NCI-H2227 (cell line): ENCODE results near the gene CCDC167.
A peak's percentile ranks its signal among the peaks of the same experiment; 100 is the strongest.

Experiments used
- DNase-seq: peaks from one replicate; lab custom pipeline; 2025; ENCODE audit not compliant: unreplicated experiment; lab: John Stamatoyannopoulos, UW

The CCDC167 gene

DNA sequence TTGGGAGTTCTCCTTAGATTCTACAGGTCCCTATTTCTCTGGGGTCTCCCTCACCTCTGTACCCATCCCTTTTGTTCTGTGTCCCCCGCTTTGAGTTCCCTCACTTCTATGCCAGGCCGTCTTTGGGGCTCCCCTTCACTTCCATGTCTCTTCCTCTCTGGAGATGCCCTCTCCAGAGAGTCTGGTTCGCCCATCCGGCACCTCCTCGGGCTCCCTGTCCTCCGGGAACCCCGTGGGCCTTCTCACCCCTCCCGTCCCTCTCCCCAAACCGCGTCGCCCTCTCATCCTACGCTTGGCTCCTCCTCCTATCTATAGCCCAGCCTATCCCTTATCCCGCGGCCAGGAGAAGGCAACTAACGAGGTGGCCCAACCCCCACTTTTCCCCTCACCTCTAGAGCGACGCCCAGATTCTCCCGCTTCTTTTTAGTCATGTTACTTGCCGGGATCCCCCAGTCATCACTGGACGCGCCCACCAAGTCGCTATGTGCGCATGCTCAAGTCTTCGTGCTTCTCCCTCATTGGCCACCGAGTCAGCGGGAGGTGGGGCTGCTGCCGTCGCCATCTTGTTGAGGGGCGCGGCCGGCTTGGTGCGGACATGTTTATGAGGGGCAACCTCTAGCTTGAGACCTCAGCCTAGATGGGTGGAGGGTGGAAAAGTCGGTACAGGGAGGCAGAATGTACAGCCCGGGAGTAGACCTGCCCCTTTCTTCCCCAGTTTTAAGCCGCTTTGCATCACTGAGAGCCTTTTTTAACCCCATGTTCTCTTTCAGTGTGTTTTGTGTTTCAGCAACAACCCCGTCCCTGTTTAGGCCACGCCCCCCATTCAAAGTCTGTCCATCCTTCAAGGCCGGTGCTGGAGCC is at the start of gene CCDC167:
CCDC167 (minus strand) TSS at position 461 of the 861 bp plus-strand sequence; CDS start at position 431, 30 bp downstream.
- DNase-seq: peak; percentile 100

DNA sequence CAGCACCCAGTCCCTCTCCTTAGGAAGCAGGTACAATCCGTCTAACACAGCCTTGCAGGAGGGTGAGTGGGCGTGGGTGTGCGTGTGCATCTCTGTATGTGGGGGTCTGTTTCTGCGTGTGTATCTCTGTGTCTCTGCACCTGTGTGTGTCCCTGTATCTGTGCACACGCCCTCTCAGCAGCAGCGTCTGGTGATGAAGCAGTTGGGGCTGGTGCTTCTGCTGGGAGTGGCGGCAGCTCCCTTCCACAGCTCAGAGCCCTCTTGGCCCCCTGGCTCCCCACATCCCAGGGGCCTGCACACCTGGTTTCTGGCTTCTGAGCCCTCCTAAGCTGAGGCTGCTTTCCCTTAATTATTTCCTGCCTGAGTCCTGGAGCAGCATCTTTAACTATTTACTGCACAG is 49.5 kb upstream of the CCDC167 start:
- no peak for DNase-seq

DNA sequence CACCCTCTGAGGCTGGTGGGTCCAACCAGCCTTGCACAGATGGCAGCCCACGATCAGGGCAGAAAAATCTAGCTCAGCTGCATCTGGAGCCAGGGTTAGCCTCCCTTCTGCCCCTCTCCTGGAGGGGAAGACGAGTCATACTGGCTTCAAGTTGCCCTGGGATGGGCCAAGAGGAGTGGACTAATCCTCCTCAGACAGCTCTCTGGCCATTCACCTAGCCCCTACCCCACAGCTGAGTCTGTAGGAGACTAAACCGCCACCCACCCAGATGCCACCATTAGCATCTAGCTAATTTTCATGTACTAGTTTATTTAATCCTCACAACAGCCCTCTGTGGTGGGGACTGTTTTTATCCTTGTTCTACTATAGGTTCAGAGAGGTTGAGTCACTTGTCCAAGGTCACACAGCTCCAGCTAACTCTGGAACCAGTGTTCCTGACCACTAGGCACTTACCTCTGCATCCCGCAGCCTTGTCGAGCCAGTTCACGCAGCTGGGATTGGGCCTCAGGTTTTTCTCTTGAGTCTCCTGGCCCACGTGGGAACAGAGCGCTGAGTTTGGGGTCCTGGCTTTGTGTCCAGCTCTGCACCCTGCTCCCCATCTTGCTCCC is 48.5 kb upstream of the CCDC167 start:
- no peak for DNase-seq

DNA sequence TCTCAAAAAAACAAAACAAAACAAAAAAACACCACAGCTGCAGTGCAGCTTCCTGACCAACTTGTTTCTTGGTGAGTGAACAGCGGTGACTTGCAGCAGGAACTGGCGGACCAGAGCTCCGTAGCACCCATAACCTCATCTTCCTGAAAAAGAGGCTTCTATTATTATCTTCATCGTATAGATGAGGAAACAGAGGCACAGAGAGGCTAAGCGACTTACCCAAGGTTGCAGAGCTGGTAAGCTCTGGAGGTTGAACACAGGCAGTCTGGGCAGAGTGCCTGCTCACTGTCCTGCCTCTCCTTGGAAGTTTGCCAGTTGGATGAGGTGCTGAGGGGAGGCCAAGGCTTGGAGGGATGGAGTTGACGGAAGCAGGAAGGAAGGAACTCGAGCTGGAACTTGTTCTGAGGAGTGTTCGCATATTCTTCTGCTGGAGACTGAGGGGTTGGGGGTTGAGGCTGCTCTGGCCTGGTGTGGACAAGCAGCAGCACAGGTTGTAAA is 47.9 kb upstream of the CCDC167 start:
- peak; percentile 23 for DNase-seq

DNA sequence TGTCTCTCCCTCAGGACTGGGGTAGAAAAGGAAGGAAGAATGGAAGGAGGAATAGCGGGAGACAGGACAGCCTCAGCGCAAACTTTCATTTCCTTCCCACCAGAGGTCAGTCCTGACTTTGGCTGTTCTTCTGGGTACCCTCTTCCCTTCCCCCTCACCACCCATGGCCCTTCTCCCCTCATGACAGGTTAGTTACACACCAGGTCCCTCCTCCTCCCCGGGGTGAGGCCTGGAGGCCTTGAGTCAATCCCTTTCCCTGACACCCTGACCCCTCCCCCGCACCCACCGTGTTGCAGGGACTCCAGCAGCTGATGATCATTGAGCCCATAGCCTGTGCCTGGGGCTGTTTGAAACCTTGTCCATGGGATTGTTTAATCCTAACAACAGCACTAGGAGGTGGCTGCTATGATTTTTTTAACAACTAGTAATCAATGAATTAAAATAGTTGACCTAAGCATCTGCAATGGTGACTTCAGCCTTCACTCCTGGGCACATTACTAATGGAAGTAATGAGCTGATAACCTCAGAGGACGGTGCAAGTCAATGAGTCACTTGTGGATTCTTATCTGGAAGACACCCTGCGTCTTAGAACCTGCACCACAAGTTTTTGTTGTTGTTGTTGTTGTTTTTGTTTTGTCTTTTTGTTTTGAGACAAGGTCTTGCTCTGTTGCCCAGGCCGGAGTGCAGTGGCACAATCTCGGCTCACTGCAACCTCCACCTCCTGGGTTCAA is 46.6 kb upstream of the CCDC167 start:
- no peak for DNase-seq

DNA sequence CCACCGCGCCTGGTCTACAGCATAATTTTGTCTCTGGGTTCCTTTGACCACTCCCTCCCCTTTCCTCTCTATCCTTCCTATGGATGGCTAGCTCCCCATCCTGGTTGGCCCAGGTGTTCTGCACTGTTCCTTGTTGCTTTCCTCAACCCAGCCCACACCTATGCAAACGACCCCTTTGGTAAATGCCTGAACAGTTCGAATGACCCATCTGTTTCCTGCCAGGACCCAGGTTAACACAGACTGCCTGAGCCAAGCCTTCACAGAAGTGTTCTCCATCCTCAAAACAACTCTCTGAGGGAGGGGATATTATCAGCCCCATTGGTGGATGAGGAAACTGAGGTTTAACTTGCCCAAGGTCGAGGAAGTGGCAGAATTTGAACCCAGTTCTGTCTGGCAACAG is 44.8 kb upstream of the CCDC167 start:
- no peak for DNase-seq

DNA sequence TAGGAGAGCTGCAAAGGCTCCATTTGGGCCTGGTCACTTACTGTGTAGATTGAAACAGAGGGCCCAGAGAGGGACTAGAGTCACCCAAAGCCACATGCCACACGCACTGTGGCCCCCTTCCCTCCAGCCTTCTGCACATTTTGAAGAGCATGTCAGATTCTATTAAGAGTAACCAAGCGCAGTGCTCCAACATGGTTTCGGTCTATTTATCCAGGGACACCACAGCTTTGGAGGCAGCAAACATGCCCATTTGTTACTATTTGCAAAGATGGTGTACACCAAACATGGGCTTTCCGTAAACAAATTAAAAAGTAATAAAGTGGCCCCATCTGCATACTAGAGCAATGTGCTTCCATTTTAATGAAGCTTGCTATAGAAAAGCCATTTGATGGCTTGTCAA is 43.7 kb upstream of the CCDC167 start:
- DNase-seq: no peak

DNA sequence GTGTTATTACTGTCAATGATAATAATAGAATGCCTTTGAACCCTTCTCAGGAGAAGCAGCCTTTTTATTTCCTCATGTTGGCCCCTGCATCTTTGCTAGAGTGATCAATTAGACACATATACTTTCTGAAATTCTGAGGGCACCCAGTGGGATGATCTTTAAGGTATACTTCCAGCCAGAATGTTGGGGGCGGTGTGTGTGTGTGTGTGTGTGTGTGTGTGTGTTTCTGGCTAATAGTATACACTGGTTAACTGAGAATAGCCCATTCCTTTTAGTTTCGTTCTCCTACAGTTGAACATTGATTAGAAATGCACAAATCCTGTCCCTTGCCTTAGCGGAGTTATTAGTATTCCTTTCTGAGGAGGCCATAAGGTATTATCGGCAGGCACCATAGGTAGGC is 41.7 kb upstream of the CCDC167 start:
- DNase-seq: no peak

DNA sequence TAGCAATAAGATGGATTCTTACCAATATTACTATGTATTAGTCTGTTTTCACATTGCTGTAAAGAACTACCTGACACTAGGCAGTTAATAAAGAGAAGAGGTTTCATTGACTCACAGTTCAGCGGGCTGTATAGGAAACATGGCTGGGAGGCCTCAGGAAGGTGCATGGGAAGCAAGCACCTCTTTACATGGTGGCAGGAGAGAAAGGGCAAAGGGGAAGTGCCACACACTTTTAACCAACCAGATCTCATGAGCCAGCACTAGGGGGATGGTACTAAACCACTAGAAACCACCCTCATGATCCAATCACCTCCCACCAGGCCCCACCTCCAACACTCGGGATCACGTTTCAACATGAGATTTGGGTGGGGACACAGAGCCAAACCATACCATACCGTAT is 40.7 kb upstream of the CCDC167 start:
- no peak for DNase-seq

DNA sequence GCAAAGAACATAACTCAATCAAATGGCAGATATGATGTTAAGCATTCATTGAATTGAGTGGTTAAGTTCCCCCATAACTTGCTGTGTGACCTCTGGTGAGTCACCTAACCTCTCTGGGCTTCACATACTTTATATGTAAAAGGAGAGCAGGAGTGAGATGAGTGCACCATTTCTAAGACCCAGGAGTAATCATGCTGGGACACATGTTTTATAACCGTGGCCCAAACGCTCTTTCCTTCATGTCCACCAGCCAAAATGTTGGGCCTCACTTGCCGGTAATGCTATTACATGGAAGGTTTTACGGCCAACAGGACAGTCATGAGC is 40.3 kb upstream of the CCDC167 start:
- no peak for DNase-seq

DNA sequence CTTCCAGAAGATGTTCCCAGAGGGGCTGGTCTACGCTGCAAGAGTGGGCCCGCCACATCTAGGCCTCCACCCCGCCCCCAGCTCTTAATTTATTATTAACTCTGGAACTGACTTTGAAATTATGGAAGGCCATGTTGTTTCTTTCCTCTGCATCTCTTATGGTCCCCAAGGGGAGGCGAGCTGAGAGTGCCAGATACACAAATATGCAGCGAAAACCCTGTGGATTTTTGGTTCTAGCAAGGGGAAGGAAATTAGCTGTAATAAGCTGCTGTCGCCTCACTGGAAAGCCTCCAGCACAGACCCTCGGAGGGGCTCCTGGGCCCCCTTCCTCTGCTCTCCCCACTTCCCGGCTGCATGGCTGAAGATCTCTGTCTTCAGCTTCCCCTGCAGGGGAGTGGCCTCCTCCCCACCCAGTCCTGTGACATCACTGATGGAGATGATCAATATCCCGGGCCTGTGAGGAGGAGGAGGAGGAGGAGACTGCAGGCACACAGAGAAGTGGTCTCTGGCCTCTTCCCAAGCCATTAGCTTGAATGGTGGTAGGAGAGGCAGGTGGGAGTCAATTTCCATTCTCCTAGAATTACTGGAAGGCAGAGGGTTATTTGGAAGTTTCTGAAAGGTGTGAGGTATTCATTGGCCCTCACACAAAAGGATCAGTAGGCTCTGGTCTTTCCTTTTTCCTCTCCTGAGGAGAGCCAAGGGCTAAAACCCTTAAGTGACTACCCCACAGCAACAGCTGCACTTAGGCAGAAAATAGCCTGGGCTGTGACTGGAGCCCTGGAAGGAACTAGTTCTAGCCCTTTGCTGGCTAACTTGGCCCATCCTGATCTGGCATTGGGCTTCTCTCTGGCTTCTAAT is 39.7 kb upstream of the CCDC167 start:
- DNase-seq: no peak

DNA sequence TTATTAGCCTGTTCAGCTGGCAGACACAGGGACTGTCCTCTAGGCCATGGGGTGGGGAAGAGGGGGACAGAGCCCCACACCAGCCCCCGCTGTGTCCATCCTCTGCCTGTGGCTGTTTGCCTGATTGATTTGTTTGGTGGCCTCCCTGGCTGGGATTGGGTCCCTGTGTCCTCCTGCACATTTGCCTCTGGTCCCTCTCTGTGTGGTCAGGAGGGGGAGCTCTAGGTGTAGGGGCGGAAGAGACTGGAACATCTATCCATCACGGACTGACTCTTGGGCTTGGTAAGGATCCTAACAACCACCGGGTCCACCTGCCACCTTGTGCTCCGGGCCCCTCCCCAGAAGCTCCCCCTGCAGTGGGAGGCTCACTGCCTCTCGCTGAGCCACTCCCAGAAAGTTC is 38.4 kb upstream of the CCDC167 start:
- DNase-seq: no peak

DNA sequence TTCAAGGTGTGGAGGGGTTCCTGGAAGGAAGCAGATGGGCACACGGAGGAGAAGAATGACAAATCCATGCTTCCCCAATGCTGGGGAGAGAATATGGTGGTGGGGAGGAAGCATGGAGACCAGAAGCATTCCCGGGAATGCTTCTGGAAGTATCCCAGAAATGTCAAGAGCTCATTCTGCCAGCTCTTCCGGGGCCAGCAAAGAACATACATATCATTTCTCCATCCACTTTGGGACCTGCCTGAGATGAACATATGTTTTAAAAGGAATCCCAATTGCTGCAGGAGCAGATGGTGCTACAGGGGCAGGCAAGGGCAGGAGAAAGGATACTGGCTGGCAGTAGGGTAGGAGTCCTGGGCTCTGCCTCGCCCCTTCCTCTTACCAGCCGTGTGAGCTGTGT is 37.9 kb upstream of the CCDC167 start:
- DNase-seq: no peak

DNA sequence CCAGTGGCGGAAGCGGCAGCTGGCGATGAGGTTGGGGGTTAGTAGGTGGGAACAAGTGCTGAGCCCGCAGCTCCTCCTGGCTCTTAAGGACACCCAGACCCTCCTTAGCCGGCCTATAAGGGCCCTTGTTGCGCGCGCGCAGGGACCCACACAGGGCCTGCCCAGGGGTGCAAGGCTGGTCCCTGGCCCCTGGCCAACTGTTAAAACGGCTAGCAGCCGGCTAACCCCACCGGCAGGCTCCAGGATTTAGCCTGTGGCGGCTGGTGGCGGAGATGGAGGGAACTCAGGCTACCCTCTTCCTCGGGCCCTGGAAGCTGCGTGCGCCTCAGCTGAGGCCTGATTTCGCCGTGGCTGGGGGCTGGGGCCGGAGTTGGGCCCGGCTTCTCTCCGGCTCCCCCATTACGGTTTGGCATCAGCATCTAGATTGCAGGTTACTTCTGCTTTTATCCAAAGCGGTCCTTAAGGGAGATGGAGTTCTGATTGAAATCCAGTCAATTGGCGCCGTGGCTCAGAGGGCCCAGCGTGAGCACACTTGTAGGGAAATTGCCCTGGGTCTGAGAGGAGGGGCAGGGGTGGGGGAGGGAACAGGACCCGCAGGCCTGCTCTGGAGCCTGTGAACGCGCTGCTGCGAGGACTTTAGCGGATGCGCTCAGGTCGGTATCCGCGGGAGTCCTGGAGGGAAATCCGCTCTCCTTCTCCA is 36.9 kb upstream of the CCDC167 start:
- peak; percentile 87 for DNase-seq

DNA sequence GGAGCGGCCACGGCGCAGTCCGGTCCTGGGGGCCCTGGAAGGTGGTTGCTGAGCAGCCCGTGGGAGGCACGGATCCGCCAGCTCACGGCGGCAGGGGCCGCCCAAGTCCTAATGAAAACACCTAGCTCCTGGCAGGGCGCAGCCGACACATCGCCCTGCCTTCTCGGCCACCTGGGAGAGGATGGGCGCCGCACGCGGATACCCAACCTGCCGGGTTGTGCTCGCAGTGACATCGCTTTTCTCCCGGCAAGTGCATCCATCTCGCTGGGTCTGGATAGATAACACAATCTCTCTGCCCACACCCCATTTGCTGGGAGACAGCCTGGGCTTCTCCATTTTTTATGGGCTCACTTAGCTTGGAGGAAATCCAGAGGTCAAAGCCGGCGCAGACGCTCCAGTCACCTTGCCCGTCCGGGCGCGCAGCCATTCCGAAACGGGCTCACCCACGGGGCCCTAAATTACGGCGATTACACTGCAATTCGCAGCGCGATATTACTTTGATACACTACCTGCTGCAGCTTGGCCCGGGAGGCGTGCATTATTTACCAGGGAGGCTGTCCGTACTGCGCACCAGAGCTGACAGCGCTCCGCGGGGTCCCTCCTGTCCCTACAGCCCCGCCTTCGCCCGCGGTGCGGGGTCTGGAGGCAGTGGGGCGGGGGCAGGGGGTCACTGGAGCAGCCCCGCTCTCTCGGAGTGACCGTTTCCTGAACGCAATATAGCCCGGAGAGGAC is 36.2 kb upstream of the CCDC167 start:
- DNase-seq: peak; percentile 76

DNA sequence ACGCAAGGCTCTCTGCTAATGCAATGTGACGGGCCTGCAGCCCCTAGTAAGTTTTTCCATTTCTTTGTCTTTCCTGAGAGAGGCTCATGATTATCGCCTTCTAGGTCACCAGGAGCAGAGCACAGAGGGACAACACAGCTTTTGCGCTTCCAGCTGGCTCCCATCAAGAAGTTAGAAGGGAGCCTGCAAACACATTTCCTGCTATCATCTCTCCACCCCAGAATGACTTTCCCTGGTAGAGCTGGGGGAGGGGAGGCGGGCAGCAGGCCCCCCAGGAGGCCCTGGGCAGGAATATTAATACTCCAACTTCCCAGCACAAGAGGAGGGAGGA is 35.7 kb upstream of the CCDC167 start:
- no peak for DNase-seq

DNA sequence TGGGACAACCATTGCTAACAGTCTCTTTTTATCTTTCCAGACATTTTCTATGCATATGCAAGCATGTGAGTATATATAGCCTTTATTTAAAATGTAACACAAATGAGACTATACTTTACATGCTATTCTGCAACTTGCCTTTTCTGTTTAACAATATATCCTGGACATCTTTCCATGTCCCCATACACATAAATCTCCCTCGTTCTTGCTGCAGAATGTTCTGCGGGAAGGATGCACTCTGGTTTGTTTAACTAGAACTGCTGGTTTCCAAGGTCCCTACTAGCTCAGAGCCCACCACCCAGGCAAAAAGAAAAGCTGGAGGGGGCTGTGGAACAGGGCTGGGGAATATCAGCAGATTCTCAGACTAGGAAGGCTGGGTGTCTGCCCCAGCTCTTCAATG is 35.2 kb upstream of the CCDC167 start:
- no peak for DNase-seq

DNA sequence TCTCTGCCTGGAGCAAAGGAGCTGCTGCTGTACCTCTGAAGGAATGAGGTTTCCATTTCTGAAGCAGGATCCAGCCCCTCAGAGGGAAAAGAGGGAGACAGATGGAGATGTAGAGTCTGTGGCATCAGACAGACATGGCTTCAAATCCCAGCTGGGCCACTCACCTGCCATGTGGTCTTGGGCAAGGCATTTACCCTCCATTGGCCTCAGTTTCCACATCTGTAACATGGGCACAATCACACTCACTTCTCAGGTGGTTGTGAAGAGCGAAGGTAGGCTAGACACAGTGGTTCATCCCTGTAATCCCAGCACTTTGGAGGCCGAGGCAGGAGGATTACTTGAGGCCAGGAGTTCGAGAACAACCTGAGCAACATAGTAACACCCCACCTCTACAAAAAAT is 32.4 kb upstream of the CCDC167 start:
- no peak for DNase-seq

DNA sequence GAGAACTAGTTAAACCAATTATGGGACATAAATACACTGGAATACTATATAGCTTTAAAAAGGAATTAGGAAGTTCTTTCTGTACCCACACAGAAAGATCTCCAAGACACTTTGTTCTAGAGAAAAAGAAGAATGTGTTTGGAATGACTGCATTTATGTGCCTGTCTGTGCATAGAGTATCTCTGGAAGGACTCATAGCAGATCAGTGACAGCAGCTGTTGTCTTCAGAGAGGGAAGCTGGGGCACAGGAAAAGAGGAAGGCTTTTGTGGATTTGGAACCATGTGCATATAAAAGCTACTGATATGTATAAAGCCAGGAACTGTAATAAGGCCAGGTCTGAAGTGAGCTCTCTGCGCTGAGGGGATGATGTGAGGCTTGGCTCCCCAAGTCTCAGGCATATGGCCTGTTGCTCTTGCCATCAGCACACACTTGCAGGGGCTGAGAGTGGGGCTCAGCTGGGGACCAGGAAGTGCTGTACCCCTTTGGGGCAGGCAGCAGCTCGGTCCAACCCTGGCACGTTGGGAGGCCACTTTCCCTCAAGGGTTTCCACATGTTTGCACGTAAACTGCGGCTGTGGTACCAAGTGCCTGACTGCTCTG is 31.8 kb upstream of the CCDC167 start:
- no peak for DNase-seq

DNA sequence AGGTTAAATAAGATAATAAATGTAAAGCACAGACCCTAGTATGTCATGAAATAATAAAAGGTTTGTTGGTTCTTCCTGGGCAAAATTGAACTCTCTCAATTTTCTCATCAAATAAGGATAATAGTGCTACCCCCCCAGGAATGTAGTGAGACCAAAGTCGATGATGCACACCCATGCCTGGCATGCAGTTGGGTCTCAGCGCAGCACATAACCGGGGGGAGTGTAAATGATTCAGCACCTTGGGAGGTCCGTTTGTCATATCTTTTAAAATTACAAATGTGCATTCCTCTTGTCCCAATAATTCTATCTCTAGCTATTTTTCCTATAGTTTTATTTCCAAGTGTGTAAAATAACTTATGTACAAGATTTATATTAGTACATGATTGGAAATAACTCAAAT is 31.3 kb upstream of the CCDC167 start:
- DNase-seq: no peak
